SKM-1 treated with dmso at 0.1 percent for 144 hours (cell line): Measurements from ENCODE around the gene GORASP1.

Source experiments
- DNase-seq: peaks from one replicate; lab custom pipeline; 2025; ENCODE audit not compliant: unreplicated experiment; lab: John Stamatoyannopoulos, UW

Gene GORASP1

DNA sequence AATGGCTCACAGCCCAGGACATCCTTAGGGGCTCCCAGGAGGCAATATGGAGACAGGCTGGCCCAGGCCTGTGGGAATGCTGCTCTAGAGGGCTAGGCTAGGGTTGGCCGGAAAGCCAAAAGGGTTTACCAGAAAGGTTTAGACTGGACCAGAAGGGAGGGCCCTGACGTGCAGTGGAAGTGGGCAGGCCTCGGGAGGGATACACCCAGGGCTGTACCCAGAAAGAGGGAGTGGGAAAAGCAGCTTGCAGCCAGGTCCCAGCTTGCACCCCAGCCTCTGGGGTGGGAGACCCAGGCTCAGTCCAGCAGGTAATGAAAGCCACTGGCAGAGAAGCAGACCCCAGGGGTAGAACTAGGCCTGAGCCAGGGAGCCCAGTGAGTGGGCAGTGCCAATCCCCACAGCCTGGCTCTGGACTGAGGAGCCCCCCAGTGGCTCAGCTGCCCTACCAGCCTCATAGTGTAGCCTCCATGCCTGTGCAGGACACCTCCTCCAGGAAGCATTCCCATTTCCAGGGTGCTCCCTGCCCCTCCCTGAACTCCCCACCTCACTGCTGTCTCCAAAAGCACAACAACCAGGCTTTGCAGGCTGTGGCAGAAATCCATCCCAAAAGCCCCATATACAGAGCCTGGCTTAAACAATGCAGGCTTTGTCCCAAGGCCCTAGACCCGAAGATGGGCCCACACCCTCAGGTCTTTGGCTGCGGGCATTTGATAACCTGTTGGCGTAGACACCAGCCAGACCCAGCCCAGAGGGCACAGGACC is 3.5 kb downstream of the GORASP1 start:
- DNase-seq = no peak

DNA sequence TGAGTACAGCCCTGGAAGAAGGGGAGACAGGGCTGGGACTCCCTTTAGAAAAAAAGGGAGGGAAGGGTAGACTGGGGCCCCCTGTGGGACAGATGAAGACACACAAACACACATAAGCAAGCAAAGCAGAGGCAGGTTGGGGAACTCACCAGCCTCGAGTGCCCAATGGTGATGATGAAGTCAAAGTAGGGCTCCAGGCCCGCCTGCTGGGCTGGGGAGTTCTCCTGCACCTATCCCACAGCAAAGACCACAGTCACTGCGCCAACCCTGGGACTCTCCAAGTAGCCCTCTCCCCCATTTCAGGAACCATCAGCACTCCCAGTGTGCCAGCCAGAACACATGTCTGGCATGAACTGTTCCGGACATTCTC is 4.1 kb downstream of the GORASP1 start:
- peak; percentile 10 for DNase-seq

DNA sequence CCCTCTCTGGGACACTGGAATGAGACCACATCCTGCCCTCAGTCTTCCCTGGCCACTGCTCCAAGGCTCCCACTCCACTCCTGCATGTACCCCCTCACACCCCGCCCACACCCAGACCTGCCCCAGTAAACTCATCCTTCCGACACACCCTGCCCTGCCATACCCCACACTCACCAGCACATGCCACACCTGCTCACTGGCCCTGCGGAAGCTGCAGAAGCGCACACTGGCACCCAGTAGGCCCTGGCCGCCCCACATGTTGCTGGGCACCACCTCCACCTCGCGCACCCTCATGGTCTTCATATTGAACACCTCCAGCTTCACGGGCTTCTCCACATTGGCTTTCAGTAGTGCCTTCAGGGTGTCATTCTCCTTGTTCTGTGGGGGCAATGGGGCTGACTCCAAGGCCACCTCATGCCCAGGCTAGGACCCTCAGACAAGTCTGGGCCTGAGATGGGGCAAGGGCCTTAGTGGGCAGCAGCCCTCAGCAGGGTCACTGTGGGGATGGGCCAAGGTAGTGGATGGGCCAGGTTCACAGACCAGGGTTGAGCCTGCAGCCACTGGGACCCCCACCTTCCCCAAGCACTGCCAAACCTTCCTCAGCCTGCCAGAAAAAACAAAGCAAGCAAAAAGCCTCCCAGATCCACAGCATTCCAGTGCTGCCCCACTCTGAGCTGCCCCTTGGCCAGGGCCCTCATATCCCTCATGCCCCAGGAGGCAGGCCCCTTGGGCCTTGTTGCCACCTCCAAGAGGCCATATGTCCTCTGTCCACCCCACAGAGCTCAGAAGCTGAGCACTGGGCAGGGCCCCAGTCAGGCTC is 4.7 kb downstream of the GORASP1 start:
- DNase-seq = no peak

DNA sequence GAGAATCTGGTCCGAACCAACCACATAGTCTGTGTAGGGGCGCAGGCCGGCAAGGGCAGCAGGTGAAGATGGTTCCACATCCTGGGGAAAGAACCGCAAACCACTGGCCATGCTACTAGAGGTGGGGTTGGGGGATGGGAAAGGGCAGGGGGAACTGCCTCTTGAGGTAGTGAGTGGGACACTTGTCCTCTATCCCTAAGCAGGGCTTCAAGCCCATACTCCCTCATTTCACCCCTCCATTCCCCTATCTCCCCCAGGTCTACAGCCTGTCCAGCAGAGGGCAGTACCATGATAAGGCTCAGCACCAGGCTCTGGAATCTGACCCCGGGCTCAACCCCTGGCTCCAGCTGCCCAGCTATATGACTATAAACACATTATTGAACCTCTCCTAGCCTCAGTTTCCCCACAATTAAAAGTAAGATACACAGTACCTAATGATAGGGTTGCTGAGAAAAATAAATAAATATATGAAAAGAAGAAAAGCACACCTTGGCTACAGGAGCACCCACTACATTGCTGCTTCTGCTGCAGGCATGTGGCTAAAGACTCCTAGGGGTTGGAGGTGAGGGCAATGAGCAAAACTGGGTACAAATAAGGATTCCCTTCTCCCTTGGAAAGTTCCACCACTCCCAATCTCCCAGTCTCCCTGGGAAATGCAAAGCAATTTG is 6.3 kb downstream of the GORASP1 start:
- DNase-seq = peak; percentile 47

DNA sequence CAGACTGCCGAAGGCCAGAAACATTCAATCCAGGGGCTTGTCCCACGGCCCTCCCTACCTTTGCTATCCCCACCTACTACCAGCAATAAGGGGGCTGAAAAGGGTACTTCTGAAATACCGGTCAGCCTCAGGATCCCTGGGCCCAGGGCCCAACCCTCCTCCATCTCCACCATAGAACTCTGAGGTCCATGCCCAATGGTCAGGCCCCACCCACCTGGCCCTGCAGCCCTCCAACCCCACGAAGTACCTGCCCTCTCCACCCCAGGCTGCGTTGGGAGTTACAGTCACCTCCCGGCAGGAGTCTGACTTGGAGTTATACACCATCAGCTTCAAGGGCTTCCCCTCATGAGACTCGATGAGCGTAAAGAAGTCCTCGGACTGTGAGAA is 6.9 kb downstream of the GORASP1 start:
- DNase-seq = no peak

DNA sequence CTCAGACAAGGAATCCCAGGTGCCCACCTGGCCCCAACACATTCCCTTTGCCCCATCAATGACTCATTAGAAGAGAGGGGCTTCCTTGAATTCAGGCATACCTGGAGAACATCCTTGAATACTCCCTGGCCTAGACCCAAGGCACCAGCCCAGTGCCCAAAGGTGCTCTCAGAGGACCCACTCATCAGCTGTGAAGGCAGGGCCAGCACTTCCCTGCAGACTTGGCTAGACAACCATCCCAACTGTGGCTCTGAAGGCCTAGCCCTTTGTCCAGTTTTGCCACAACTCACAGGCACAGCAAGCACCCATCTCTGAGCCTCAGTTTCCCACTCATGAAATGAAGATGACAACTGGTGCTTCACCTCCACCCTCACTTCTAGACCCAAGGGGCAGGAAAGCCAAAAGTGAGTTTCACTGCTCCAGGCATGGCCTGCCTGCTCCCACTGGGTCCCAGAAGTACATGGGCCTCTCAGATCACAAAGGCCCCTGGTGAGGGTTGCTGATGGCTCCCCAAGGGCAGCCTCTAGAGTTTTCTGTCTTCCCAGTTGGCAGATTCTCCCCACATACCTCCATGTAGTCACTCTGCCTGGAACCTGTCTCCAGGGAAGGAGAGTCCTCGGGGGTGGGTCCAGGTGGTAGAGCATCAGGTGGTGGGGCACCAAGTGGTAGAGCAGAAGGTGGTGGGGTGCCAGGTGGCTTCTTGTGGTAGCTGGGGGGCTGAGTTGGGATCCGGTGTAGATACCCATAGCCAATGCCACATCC is 7.5 kb downstream of the GORASP1 start:
- DNase-seq = no peak

DNA sequence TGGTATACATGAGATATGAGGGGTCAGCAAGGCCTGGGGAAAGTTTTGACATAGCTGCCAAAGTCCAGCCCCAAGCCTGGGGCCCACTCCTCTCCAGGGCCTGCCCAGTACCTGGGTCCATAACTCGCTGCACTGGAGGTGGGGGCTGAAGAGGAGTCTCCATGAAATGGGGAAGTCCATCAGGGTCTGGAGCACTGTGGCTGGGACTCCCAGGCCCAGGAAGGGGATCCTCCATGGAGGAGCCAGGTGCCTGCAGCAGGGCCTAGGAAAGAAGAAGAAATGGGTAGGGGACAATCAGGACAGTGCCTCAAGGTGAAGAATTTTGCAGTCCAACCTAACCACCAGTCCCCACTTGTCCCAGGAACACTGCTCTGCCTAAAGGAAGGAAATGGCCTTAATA is 8.2 kb downstream of the GORASP1 start:
- no peak for DNase-seq

DNA sequence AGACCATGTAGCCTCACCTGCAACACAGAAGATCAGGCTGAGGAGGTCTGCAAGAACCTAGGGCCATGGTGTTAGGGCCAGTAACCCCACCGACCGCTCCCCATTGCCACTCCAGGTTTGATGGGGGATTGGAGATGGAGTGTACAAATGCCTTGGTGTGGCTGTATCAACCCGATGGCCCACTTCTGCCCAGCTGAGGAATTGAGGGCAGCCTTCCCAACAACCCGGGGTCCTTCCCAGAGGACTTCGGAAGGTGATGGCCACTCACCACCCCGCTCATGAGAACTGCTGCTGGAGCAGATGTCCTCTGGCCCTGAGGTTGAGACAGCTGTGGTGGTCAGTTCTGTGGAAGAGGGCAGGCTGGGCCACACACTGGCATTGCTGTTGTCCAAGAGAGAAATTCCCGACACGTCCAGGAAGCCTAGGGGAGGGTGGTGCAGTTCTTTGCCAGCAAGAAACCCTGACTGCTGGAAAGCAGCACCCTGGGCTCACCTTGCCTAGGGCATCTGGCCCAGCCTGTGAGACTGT is 8.9 kb downstream of the GORASP1 start:
- no peak for DNase-seq

DNA sequence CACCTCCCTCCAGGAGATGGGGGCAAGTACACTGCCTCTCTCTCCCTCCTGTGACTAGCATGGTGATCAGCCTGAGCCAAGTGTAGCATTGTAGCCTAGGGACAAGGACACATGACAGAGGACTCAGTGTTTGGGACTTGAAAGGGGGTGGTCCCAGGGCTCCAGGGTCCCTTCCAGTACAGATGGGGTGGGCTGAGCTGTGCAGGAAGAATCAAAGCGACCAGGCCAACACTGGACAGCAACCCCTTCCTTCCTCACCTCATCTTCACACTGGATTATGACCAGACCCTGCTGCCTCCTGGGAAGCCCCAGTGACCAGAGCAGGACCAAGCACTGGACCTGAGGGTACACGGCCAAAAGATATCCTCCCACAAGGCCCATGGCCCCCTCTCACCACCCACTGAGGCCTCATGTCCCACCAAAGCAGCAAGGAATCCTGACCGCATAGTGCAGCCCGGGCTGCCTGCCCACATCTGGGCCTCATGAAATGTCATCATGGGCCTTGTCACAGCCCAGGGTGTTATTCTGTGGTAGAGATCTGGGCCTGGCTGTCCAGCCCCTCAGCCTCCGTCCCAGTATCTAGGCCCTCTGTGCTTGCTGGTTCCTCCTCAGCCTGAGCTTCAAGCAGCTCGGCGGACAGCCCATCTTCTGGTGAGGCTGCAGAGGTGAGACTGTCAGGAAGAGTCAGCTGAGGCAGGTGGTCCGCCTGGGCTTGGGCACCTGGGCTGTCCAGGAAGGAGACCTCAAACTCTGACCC is 9.5 kb downstream of the GORASP1 start:
- no peak for DNase-seq

DNA sequence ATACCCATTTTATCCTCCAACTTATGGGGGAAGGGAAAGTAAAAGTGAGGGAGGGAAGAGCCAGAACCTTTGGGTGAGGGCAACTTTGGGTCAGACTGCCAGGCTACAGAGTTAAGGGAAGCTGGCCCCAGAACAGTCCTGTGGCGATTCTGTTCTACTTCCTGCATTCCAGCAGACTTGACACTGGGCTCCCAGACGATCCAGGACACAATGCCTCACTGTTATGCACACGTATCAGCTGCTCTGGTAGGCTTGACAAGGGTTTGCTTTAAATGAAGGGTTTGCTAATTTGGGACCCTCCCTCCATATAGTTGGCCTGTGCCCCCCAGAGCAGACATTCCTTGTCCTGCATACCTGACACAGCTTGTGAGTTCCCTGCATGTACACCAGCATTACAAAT is 10.7 kb downstream of the GORASP1 start:
- DNase-seq = no peak

DNA sequence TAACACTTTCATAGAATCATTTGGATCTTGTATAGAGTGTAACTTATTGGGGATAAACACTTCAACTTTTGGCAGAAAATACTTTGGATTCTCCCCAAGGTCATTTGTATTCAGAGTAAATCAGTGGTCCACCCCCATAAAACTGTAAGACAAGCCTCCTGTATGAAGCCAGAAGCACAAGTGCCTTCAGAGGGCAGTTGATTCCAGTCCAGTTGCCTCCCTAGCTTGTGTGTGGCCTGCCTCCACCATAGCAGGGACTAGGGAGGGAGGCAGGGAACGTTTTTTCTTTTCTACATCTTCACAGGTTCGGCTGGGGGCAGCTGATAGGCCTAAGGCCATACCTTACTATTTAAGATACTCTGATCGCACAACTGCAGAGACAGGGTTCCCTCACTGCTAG is 11.6 kb downstream of the GORASP1 start:
- no peak for DNase-seq

DNA sequence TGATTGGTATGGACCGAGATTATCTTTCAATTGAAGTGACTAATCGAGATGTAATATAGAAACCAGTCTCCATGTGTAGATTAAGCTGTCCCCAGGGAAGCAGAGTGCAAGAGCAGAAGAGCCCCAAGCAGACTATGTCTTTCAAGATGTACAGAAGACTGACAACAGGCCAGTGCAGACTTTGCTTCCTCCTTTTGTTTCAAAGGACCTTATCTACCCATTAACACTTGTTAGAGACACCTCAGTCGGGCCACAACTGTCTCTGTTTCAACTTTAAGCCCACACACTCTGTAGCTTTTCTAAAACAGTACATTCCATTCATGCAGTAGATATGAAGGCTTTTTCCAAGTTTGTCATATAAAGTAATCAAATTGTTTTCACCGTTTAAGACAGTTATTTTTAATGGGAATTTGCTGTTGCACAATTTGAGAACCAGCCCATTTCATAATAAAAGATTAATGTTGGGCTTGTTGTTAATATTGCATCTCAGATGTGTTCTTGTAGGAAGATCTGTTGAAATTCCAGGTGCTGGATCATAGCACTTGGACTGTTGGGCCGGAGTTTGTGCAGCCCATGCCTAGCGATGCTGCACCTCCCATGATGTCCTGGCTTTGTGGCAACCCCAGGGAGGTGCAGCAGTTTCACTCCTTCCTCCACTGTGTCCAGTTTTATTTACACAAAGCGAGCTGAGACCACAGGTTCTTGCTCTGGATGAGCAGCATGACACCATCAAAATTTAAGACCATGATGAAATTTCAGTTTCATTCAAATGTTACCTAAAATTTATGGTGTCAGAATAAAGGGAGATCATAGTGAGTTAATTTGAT is 12.4 kb downstream of the GORASP1 start:
- DNase-seq = no peak

DNA sequence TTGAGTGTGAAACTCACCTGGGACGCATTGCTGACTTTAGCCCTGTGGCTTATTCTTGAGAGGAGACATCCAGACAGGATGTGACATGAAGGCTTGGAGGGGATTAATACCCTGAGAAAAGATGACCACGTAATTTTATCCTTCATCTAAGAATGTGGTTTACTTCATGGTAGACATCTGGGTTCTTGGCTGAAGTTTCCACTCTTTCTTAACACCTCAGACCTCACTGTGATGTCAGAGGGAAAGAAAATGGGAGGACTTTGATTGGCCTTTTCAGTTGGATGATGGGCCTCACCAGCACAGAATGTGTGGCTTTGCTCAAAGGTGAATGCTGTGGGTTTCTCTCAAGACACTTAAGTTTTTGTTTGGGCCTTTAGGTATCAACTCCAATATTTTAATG is 16.5 kb downstream of the GORASP1 start:
- no peak for DNase-seq

DNA sequence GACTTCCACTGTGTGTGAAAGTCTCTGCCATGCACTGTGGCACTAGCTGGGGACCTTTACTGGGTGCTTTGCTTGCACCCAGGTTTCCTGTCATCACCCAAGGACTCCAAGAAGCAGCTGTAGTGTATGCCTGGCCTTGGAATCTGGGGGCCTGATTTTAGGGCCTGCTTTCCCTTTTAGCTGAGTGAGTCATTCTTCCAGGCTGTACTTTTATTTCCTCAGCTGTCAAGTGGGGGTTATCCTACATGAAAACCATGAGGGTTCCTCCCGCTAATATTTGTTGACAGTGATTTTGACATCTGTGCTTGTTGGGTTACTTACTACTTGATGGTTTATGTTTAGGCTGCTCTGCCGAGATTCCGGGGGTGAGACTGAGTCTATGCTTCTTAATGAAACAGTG is 18.5 kb downstream of the GORASP1 start:
- no peak for DNase-seq

DNA sequence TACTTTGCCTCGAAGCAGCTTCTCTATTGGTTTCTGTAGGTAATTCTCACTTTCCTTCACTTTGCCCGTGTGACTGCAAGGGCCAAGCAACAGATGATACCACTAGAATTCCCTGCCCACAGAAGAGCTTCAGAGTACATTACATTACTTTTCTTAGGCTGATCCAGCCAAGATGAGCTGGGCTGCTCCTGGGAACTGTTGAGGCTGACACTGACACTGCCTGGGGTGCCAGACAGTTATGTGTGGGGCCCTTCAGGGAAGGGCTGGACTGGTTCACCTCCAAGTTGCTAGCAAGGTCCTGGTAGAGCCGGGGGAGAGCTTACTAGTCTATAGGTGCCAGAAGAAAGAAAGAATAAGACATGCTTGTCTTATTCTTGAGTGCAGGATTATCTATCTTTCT is 19.0 kb downstream of the GORASP1 start:
- no peak for DNase-seq

DNA sequence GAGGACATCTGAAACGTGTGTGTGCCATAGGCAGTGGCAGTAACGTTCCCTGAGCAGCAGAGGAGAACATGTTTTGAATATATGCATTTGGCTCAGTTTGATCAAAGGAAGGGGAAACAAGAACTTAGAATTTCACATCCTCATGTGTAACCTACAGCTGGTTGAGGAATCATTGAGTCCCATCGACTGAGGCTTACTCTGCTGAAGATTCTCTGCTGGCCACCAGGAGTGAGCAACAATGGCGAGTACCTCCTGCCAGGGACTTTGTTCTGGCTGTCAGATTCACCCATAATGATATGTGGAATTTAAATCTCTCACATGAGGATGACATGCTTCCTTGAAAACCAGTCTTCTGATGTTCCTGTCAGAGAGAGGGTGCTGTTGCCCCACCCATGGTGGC is 21.3 kb downstream of the GORASP1 start:
- no peak for DNase-seq

DNA sequence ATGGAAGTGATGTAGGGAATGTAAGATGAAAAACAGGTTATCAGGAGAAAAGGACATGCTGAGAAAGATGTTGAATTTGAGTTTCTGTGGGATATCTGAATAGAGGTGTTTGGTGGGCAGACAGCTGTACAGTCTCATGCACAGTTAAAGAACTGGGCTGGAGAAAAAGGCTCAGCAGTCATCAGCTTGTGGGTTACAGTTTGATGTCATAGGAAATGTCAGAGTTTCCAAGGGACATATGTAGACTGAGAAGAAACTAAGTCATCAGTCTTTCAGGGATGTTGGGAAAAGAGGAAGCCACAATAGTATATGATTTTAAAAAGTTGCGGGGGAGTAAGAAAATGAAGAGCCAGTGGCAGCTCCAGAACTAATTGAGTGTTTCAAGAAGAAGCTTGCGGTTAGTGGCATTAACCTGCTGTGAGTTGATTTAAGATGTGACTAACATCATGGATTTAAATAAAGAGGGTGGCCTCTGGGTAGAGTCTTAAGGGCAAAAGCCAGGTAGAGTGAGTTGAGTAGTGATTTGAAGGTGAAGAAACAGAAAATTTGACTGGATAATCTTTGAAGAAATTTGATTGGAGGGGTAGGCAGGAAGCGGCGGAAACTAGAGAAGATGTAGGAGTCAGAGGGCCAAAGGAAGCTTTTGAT is 24.6 kb downstream of the GORASP1 start:
- DNase-seq = no peak

DNA sequence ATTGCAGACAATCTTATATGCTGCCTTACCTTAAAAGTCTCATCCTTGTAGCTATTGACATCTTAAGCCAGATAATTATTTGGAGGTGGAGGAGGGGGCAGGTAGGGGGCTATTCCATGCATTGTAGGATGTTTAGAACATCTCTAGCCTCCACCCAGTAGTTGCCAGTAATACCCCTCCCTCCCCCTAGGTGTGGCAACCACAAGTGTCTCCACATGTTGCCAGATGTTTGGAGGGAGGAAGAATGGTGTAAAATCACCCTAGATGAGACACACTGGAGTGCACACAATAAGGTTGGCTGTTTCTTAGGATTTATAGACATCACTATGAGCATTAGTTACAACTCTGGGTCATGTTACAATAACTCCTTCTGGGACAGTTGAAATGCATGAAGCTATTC is 27.4 kb downstream of the GORASP1 start:
- no peak for DNase-seq

DNA sequence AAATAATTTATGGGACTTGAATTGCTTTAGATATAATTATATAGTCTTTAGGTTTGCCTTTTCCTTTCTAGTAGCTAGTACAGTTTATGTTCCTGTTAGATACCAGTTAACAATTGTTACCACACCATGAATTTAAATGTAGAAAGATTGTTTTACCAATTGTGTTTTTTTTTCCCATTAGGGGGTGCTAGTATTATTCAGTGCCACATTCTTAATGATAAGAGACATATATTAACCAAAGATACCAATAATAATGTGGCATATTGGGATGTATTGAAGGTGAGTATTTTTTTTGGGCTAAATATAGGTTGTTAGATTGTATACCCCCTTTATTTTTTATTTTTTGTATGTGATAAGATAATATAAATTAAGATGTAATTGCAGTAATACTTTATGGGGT is 27.9 kb downstream of the GORASP1 start:
- no peak for DNase-seq
